Measurements from ENCODE around the gene ZNF189. TPM values are rescaled to one million over a fixed set of nuclear protein-coding genes. Genes with fewer than 3 reads are reported as not detected.

ZNF189 gene
- total and polyA plus RNA-seq, 2 of the 4 experiments (the other 2 are of a cell fraction) = 5.9 to 19.9 TPM

DNA sequence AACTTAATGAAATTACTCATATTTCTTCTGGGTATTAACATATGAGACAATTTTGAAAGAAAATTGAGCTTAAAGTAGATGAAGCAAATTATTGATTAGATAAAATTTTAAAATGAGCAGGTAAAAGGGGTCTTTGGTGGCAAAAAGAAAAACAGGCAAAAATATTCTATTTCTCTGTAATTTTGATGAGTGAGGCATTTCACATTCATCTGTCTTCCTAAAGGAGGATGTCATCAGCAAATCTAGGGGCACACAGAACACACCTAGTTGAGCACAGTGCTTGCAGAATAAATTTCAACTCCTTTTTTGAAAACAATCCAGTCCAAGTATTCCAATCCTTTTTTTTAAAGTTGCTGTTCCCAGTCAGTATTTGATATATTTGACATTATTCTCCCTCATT, 16.2 kb downstream of the ZNF189 start:
- Histone ChIP-seq H3K4me2 (ENCODE audit: low read depth, low read length) (no peak overlapping the region), H2AK5ac (ENCODE audit: low read depth, low read length) (no peak overlapping the region), H4K91ac (ENCODE audit: insufficient read depth, low read depth, low read length) (no peak overlapping the region), H3K56ac (ENCODE audit: extremely low read depth, insufficient read depth, low read length) (no peak overlapping the region), H3K18ac (ENCODE audit: low read depth, low read length) (no peak overlapping the region), H2BK5ac (ENCODE audit: low read depth, low read length, poor library complexity, severe bottlenecking) (no peak overlapping the region), H2AFZ (replicated peaks; ENCODE audit: low read length, poor library complexity) (no peak overlapping the region), H3K14ac (replicated peaks; ENCODE audit: low read depth, low read length) (no peak overlapping the region), H3K4me3 (ENCODE audit: insufficient read depth, low read depth, low read length) (no peak overlapping the region), H3K36me3 (ENCODE audit: control insufficient read depth, insufficient read depth, low read length) (no peaks in the 10 kb centered on the region), H3K9ac (ENCODE audit: low read depth, low read length) (no peak overlapping the region), H2BK20ac (ENCODE audit: low read depth, low read length) (no peak overlapping the region), H4K8ac (ENCODE audit: low read depth in 2 of 2, low read length in 2 of 2) (no peak overlapping the region), H3K9me1 (ENCODE audit: insufficient read depth, low read length) (no peaks in the 10 kb centered on the region), H3K4ac (ENCODE audit: low read depth, low read length) (no peak overlapping the region), H4K20me1 (ENCODE audit: insufficient read depth, low read length) (no peaks in the 10 kb centered on the region), H2AK9ac (replicated peaks; ENCODE audit: low read depth, low read length, poor library complexity) (no peak overlapping the region), H3K79me1 (ENCODE audit: low read depth in 1 of 2, low read length in 2 of 2) (0 out of 4 replicates have a peak, but pooled peaks cover 0 to 2% of the 10 kb centered on the region in 2 experiments), H2BK120ac (ENCODE audit: low read depth, low read length) (no peak overlapping the region), H4K5ac (ENCODE audit: low read depth, low read length) (no peak overlapping the region), H3K9me3 (ENCODE audit: control insufficient read depth, insufficient read depth, low read length) (peaks cover 30% of the 10 kb centered on the region), H3K27me3 (ENCODE audit: control insufficient read depth, insufficient read depth, low read length) (no peaks in the 10 kb centered on the region), H3K4me1 (ENCODE audit: control insufficient read depth, insufficient read depth, low read length) (no peaks in the 10 kb centered on the region), H3K27ac (ENCODE audit: insufficient read depth, low read length) (no peak overlapping the region), H2BK15ac (ENCODE audit: low read depth, low read length) (no peak overlapping the region), H3K23ac (ENCODE audit: low read depth, low read length) (no peak overlapping the region)
- CTCF ChIA-PET = no interaction called here
- POLR2A ChIA-PET (ENCODE audit: unreplicated experiment) = no interaction called here
- no peak for ATAC-seq (ENCODE audit: low read depth)
- TF ChIP-seq, protein P1, sequence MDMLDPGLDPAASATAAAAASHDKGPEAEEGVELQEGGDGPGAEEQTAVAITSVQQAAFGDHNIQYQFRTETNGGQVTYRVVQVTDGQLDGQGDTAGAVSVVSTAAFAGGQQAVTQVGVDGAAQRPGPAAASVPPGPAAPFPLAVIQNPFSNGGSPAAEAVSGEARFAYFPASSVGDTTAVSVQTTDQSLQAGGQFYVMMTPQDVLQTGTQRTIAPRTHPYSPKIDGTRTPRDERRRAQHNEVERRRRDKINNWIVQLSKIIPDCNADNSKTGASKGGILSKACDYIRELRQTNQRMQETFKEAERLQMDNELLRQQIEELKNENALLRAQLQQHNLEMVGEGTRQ (IDR thresholded peaks at IDR 0.05; ENCODE audit: low read depth, low read length) = no peak
- TF ChIP-seq MAZ (IDR thresholded peaks at IDR 0.05; ENCODE audit: borderline replicate concordance, low read depth, low read length) (no peak), RFX5 (IDR thresholded peaks at IDR 0.05; ENCODE audit: low read depth, low read length) (no peak), SMC3 (IDR thresholded peaks at IDR 0.05; ENCODE audit: low read depth, low read length) (no peak), CHD1 (IDR thresholded peaks at IDR 0.05; ENCODE audit: low read depth, low read length) (no peak), POLR2A (IDR thresholded peaks at IDR 0.05; ENCODE audit: low read depth, low read length) (no peak), MAFK (IDR thresholded peaks at IDR 0.05; ENCODE audit: low read depth, low read length) (no peak), MXI1 (IDR thresholded peaks at IDR 0.05; ENCODE audit: borderline replicate concordance, low read depth, low read length) (no peak), BHLHE40 (IDR thresholded peaks at IDR 0.05; ENCODE audit: low read depth, low read length) (no peak), FOS (IDR thresholded peaks at IDR 0.05; ENCODE audit: low read depth, low read length) (no peak), RAD21 (IDR thresholded peaks at IDR 0.05; ENCODE audit: low read length) (no peak), CEBPB (IDR thresholded peaks at IDR 0.05; ENCODE audit: low read depth, low read length) (no peak), RCOR1 (IDR thresholded peaks at IDR 0.05; ENCODE audit: insufficient replicate concordance, low read length) (no peak), NFE2L2 (IDR thresholded peaks at IDR 0.05; ENCODE audit: low read depth, low read length) (no peak)
- TF ChIP-seq, protein P2, sequence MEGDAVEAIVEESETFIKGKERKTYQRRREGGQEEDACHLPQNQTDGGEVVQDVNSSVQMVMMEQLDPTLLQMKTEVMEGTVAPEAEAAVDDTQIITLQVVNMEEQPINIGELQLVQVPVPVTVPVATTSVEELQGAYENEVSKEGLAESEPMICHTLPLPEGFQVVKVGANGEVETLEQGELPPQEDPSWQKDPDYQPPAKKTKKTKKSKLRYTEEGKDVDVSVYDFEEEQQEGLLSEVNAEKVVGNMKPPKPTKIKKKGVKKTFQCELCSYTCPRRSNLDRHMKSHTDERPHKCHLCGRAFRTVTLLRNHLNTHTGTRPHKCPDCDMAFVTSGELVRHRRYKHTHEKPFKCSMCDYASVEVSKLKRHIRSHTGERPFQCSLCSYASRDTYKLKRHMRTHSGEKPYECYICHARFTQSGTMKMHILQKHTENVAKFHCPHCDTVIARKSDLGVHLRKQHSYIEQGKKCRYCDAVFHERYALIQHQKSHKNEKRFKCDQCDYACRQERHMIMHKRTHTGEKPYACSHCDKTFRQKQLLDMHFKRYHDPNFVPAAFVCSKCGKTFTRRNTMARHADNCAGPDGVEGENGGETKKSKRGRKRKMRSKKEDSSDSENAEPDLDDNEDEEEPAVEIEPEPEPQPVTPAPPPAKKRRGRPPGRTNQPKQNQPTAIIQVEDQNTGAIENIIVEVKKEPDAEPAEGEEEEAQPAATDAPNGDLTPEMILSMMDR (conservative IDR thresholded peaks at IDR 0.05; ENCODE audit: low read depth, low read length) = no peak
- in situ Hi-C loops (cut with MboI; ENCODE audit: low sequenced_read_pairs) (no loop called here), dilution Hi-C loops (cut with HindIII; ENCODE audit: low sequenced_read_pairs, unreplicated experiment) (no loop called here), intact Hi-C loops (cut with micrococcal nuclease) (no loop called here)
- BruUV-seq (replicated peaks) = no TSS peak
- DNase-seq = no peak

Measured in IMR-90 (cell line).